ENCODE data around the gene TMED1.

The TMED1 gene

DNA sequence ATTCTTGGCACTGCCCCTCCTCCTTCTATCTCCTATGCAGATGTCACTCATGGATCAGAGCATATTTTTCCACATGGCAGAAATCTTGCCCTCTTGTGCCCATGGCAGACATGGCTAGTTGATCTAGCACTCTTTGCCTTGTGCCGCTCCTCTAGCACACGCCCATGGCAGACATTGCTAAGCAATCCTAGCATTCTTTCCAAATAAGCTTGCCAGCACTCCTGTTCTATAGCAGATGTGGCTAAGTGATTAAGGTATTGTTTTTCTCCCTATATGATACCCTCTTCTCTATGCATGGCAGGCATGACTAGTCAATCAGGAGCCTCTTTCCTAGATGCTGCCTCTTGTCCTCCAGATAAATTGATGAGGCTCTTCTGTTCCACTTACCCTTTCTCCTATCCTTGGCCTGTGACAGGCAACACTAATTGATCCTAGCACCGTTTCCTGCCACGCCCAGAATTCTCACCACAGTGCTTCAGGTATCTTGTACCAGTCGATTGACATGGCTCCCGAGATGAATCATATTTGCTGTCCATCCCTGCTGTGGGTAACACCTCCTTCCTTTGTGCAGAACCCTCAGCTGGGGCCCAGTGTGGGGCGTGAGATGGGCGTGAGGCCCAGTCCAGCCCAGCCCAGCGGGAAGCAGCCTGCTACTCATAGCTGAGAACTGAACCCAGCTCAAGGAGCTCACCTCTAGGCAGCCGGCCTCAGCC lies 26.9 kb downstream of the TMED1 start:
- DNase-seq: no peak

DNA sequence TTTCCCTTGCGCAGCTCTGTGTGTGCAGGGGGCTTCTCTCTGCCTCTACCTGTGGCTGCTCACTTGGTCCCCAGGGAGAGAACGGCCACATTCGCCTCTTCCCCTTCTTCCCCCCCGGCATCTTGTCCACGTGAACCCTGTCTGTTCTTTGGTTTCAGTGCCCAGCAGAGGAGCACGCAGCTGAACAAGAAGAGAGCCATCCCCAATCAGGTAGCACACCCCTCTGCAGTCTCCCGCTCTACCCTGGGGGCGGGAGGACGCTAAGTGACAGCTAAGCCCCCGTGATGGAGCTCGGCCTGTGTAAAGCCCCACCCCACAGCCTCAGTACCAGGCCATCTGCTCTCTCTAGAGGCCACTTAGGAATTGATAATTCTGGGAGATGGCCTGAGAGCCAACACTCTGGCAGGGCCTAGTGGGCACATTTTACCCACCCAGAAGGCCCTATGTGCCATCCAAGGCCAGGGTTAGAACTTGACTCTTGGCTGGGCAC lies 30.2 kb downstream of the TMED1 start:
- DNase-seq: no peak

DNA sequence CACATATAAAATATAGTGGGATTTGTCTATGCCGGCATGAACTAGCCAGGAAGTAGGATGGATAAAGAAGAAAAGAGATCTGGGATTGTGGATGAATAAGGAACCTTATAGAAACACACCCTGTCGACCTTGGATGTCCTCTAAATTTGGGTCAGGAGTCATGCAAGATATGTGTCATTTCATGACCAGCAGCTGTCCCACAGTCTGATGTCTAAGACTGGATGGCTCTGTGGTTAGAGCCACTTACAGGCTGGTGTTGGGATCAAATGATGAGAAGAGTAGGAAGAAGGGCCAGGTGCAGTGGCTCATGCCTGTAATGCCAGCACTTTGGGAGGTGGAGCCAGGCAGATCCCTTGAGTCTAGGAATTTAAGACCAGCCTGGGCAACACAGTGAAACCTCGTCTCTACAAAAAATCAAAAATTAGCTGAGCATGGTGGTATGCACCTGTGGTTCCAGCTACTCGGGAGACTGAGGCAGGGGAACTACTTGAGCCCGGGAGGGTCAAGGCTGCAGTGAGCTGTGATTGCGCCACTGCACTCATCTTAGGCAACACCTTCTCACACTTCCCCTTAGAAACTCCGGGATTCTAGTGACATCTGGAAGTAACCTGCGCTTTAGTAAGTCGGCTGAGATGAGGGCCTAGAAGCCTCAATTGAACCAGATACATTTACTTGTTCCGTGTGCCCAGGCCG lies 30.8 kb downstream of the TMED1 start:
- DNase-seq: no peak

DNA sequence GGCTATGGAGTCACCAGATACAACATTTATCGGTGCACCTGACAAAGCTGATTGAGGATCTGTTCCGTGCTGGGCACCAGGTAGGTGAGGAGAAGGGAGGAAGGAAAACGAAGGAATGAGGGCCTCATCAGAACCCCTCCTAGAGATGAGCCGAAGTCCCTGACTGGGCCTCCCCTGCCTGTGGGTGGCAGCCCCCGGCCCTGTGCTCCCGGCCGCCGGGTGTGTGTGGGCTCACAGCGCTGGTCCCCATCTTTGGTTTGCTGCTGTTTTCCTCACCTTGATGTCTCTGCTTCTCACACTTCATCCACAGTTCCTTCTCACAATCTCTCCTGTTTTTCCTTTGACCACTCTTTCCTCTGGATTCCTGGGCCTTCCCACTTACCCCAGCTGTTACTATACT lies 32.8 kb downstream of the TMED1 start:
- no peak for DNase-seq

DNA sequence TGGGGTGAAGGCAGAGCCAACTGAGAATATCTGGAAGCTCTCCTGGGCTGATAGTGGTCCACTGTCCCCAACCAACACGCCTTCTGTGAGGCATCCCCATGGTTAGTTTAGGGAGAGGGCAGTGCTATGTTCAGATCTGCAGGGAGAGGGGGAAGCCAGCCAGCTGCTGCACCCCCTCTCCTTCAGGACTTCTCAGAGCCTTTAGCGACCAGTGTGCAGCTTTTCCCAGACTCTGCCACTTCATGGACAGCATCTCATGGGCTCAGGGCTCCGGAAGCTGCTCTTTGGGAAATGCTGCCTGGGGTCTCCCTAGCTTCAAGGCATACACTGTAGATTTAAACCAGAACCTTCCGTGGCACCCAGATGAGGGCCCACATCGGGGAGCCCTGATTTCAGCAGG lies 33.5 kb downstream of the TMED1 start:
- no peak for DNase-seq

DNA sequence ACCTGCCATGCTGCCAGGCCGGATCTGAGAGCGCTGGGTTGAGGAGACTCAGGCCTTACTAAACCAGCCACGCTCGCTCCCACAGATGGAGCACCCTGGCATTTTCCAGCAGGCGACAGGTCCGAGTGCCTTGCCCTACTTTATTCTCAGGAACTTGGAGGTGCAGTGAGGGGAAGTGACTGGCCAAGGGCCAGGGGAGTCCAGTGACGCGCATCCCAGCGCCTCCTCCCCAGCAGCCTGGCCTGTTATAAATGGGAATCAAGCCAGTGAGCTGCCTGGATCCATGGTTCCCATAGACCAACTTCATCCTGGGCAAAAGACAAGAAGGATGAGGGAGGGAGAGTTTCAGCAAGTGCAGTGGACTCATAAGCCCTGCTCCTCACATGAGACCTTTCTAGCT lies 35.5 kb downstream of the TMED1 start:
- DNase-seq: no peak

DNA sequence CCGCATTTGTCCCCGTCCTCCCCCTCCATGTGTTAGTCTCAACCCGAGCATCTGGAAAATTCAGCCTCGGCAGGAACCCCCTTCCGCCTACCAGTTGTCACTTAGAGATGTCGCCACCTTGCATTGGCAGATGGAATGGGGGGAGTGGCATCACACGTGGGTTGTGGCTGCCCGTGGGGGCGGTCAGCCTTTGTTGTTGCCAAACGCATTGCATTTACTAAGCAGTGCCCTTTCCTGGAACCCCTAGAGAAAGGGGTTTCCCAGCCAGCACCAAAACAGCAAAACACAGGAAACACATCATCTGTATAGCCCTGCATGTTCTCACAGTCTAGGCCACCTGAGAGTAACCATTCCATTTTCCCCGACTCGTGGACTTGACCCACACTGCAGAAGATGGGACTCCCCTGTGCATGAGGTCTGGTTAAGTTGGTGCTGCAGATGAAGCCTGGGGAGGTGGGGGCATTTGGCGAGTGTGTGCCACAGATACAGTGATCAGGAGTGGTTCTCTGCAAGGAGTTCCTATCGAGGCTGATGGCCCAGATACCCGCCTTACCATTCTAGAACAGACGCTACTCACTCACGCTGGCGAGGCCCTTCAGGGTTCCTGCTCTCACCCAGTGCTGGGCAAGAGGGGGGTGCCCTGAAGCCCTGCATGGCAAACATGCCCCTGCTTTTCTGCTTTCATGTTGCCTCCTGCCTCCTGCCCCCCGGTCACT lies 38.3 kb downstream of the TMED1 start:
- no peak for DNase-seq

DNA sequence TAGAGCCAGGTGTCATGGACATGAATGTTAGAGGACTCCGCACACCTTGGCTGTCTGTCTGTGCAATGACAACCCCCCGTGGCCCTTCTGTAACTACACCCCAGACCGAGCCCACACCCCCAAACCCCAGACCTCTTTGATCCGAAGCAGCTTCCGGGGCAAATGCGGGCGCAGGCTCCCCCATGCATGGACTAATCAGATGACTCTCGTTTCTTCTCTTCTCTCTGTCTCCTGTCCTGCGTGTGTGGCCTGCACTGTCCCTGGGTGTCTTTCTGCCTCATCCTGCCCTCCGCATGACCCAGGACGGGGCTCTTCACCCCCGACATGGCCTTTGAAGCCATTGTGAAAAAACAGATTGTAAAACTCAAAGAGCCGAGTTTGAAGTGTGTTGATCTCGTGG lies 38.9 kb downstream of the TMED1 start:
- no peak for DNase-seq

DNA sequence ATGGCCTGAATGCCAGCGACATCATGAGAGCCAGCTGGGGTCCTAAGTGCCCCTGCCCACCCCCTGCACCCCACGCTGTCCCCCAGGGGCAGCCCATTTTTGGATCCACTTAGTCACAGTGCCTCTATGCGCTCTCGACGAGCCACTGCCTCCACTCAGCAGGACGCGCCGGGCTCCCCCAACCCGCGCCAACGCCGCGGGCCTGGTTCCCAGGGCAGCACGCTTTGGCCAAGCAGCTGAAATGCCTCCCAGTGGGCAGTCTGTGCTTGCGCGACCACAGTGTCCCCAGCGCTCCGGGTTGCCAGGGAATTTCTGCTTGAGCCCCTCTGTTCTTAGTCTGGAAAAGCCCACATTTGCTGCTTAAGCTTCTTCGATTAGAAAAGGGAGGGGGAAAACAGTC lies 39.4 kb downstream of the TMED1 start:
- no peak for DNase-seq

DNA sequence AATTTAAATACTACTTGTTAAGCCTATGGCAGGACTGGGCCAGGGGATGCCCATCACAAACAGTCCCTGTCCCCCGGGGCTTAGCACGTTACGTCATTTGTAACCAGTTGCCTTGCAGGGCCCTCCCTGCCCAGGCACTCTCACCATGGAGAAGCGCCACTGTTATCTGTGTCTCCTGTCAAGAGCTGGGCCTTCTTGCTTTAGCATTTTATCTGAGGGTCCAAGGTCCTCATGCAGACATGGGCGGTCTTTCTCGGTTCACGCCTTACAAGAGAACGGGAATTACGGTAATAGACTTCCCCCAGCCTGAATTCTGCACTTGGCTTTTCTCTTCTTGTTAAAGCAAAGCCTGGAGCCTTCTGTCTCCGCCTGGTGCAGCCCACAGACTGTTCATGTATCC lies 46.1 kb downstream of the TMED1 start:
- DNase-seq: no peak

DNA sequence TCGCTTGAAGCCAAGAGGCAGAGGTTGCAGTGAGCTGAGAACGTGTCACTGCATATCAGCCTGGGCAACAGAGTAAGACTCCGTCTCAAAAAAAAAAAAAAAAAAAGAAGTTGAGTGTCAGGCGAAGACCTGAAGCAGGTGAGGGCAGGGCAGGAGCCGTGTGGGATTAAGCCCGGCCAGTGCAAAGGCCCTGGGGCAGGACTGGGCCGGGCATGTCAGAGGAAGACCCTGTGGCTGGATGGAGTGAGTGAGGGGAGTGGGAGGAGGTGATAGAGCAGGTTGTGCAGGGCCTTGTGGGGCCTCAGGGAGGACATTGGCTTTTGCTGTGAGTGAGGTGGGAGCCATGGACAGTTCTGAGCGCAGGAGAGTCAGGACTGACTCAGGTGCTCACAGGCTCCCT lies 47.9 kb downstream of the TMED1 start:
- no peak for DNase-seq

DNA sequence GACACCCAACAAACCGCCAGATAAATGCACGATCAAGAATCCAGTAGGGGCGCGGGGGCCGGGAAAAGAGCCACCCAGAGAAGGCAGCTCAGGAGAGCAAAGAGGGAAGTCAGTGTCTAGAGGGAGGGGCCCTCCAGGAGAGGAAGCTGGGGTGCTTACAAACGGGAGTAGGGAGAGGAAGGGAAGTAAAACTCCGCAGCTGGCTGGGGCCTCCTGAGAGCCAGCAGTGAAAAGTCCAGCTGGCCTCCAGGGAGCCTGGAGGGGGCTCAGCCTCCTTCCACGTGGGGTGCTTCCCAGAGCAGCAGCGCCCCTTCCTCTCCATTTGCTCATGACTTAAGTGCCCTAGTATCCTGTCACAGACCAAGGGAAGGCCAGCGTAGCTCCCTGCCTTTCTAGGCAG lies 51.8 kb downstream of the TMED1 start:
- no peak for DNase-seq

DNA sequence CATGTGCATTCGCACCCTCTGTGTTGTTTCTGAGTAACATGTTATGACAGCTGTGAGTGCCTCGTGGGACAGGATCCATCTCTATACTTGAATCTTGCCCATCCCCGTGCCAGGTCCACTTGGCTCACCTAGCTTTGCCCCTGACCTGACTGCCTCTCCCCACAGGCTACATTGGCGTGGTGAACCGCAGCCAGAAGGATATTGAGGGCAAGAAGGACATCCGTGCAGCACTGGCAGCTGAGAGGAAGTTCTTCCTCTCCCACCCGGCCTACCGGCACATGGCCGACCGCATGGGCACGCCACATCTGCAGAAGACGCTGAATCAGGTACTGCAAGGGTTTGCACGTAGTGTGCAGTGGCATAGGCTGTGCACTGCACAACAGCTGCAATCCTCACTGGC lies 53.2 kb downstream of the TMED1 start:
- DNase-seq: no peak

Measured in DMS 273 treated with DMSO at 0.1 percent for 48 hours (cell line).